ENCODE results near the gene PLD4. TPM values are rescaled to one million over a fixed set of nuclear protein-coding genes. Genes with fewer than 3 reads are reported as not detected.

Gene PLD4
- polyA plus RNA-seq, 6 donors from 2014 or later, result 77.4 to 264 (median 182) TPM

DNA sequence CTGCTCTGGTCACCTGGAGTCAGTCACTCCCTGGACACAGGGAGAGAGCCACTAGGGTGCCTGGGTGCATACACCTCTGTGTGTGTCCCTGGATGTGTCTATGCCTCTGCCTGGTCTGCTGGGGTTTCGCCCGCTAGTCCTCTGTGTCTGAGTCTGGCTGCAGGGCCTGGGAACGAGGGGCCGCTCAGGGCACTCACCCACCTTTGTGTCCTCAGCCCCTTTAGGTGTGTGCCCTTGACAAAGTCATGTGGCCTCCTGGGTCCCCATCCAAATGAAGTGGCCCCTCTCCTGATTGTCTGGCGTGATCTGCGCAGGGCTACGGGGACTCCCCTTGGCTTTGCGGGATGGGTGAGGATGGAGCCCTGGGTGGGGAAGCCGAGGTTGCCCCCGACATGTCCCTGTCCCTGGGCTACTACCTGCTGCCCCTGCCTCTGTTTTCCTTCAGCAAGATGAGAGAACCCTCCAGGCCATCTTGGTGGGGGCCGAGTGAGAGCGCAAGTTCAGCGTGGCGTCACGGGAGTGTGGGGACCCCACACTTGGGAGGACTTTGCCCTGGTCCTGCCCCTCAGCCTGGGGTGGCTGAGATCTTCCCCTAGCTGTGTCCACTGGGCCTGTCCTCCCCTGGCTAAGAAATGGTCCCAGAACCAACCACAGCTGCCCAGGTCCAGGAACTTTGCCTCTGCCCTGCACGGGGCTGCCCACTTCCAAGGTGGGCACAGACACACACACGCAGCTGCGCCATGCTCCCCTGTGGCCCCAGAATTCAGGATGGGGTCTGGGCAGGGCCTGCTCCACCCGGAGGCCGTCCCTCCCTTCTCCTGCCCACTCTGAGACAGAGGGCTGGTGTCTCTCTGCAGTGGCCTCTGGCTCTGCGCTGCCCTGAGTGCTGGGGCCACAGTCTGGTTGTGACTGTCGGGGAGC is 56.2 kb downstream of the PLD4 start:
- DNase-seq (no peak), ATAC-seq (ENCODE audit: low read depth in 2 of 2) (no peak)
- peaks cover 11 to 33% (median 22%) of the 10 kb centered on the region in 3 donors for H3K27me3 Mint-ChIP-seq
- H3K4me3 Mint-ChIP-seq, result peak overlapping the region in 1 of 8 donors; percentile 25
- H3K9me3 Mint-ChIP-seq, result peaks cover 0 to 2% (median 0%) of the 10 kb centered on the region in 7 donors
- no peaks in the 10 kb centered on the region for H3K36me3 Mint-ChIP-seq
- H3K27ac Mint-ChIP-seq, result no peak overlapping the region
- peaks cover 15 to 28% (median 17%) of the 10 kb centered on the region in 3 donors for H3K4me1 Mint-ChIP-seq

DNA sequence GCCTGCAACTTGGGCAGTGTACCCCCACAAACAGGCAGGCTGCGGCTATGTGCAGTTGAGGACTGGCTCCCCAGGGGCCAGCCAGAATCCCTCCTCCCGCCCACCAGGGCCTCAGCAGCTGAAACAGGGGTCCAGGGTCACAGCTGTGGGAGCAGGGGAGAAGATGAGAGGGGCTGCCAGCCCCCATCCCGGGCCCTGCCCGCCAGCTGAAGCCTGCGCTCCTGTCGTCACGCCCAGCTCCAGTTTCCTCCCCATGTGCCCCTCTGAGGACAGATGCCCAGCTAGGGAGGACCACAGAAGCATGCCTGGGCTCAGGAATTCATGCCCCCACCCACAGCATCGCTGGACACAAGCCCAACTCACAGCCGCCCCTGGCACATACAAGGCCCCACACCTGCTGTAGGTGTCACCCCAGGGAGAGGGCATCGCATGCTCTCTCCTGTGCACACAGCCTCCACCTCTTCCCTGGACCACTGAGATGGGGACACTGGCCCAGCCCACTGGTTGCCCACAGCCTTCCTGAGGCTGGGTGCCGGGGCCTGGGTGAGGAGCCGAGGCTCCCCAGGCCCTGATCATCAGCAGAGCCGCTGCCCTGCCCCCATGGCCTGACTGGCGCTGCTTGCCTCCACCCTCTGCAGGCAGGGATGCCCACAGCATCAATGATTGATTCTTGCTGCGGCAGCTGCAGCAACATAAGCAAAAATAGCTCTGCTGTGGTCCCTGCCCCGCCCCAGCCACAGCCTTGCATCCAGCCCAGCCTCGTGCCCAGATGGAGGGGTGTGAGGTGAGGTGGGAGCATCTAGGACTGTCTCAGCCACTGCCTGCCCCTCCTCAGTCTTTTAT is 57.2 kb downstream of the PLD4 start:
- H3K27ac Mint-ChIP-seq, result peak overlapping the region in 1 of 6 donors; percentile 24
- peaks cover 7 to 23% (median 15%) of the 10 kb centered on the region in 3 donors for H3K27me3 Mint-ChIP-seq
- DNase-seq (no peak), ATAC-seq (ENCODE audit: low read depth in 2 of 2) (no peak)
- peaks cover 7 to 28% (median 13%) of the 10 kb centered on the region in 3 donors for H3K4me1 Mint-ChIP-seq
- peaks cover 0 to 2% (median 0%) of the 10 kb centered on the region in 7 donors for H3K9me3 Mint-ChIP-seq
- H3K4me3 Mint-ChIP-seq, result peak overlapping the region in 2 of 8 donors; percentile 33 to 35
- H3K36me3 Mint-ChIP-seq, result no peaks in the 10 kb centered on the region

DNA sequence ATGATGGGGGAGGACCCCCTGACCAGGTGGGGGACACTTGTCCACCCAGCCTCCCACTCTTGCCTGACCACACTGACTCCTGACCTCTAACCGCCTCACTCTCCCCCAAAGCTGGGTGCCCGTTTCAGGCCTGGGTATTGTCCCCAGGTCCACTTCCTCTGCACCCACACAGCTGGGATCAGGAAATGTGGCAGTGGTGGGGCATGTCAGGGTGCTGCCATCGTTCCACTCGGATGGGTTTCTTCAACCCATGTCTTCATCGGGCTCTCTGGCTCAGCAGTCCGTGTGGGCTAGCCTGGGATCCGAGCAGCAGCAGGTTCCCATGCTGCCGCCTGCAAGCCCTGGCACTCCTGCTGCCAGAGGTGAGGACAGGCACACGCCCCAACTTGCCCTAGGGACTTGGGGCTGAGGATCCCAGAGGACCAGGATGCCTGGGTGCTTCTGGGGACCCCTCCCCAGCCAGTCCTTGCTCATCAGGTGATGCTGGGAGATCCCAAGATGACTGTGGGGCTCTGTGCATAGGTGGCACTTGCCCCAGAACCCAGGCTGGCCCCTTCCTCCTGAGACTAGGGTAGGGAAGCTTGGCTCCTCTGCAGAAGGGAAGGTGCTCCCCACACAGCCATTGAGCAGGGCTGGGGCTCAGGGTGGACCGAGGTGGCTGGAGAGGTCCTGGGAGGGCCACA is 58.0 kb downstream of the PLD4 start:
- ATAC-seq (ENCODE audit: low read depth in 2 of 2), result no peak
- Mint-ChIP-seq H3K36me3 (no peaks in the 10 kb centered on the region), H3K9me3 (peaks cover 0 to 2% (median 0%) of the 10 kb centered on the region in 7 donors), H3K4me3 (peak overlapping the region in 1 of 8 donors; percentile 35), H3K27me3 (peaks cover 7 to 20% (median 18%) of the 10 kb centered on the region in 3 donors), H3K4me1 (peaks cover 7 to 27% (median 14%) of the 10 kb centered on the region in 3 donors), H3K27ac (no peak overlapping the region)
- no peak for DNase-seq

Other genes with a start within 250 kb of the PLD4 start
- 10 to 100 TPM in 1 of 6 donors, 1 to 10 TPM in 5; 2.8 to 10.2 (median 5.5) TPM for gene INF2, start 235.3 kb upstream of the PLD4 start, polyA plus RNA-seq (ENCODE audit: low read depth in 6 of 6)
- gene ADSS1, start 200.7 kb upstream of the PLD4 start, polyA plus RNA-seq (ENCODE audit: low read depth in 6 of 6), result under 1 TPM in 2 of 6 donors, not detected in 4; 0.17 to 0.29 TPM
- gene SIVA1, start 171.7 kb upstream of the PLD4 start, polyA plus RNA-seq (ENCODE audit: low read depth in 6 of 6), result 100 to 1,000 TPM; 191 to 266 (median 227) TPM
- 10 to 100 TPM in 5 of 6 donors, 1 to 10 TPM in 1; 6.3 to 22.0 (median 14.1) TPM for gene AKT1, start 129.1 kb upstream of the PLD4 start, polyA plus RNA-seq (ENCODE audit: low read depth in 6 of 6)
- gene ZBTB42, start 123.8 kb upstream of the PLD4 start, polyA plus RNA-seq (ENCODE audit: low read depth in 6 of 6), result 1 to 10 TPM in 4 of 6 donors, under 1 TPM in 2; 0.84 to 1.9 (median 1.2) TPM
- not detected for gene CEP170B, start 59.6 kb upstream of the PLD4 start, polyA plus RNA-seq (ENCODE audit: low read depth in 6 of 6)
- gene AHNAK2, start 53.5 kb downstream of the PLD4 start, polyA plus RNA-seq (ENCODE audit: low read depth in 6 of 6), result under 1 TPM in 5 of 6 donors, not detected in 1; 0.63 to 0.92 (median 0.70) TPM
- 1 to 10 TPM in 1 of 6 donors, under 1 TPM in 4, not detected in 1; 0.59 to 1.1 (median 0.85) TPM for gene CLBA1, start 60.9 kb downstream of the PLD4 start, polyA plus RNA-seq (ENCODE audit: low read depth in 6 of 6)
- gene CDCA4, start 96.2 kb downstream of the PLD4 start, polyA plus RNA-seq (ENCODE audit: low read depth in 6 of 6), result 10 to 100 TPM in 1 of 6 donors, 1 to 10 TPM in 5; 4.6 to 11.9 (median 6.7) TPM
- 10 to 100 TPM in 4 of 6 donors, 1 to 10 TPM in 2; 8.2 to 33.0 (median 10.8) TPM for gene GPR132, start 140.6 kb downstream of the PLD4 start, polyA plus RNA-seq (ENCODE audit: low read depth in 6 of 6)
- not detected for gene JAG2, start 243.9 kb downstream of the PLD4 start, polyA plus RNA-seq (ENCODE audit: low read depth in 6 of 6)